Measurements from ENCODE around the gene RNF167. TPM values are rescaled to one million over a fixed set of nuclear protein-coding genes. Genes with fewer than 3 reads are reported as not detected.

RNF167 gene
- polyA plus RNA-seq (2012; ENCODE audit: insufficient read length, low read depth), result 142 TPM

GRCh38 chr17:4939796-4940554 lies at the start of gene RNF167, which contains the start of gene SLC25A11:
TSS of gene RNF167 (plus strand) at chr17:4940268. CDS start at chr17:4940910, 642 bp downstream.
TSS of gene SLC25A11 (minus strand) at chr17:4940046. CDS start at chr17:4939910, 136 bp downstream.
- TF ChIP-seq REST (IDR thresholded peaks at IDR 0.05; ENCODE audit: insufficient read depth in 1 of 2, low read depth in 2 of 2, low read length in 2 of 2) (peak in 1 of 2 experiments; percentile 46; a peak in 1 of 4 replicates), SIN3A (IDR thresholded peaks at IDR 0.05; ENCODE audit: borderline replicate concordance, insufficient read depth, low read length) (peak; percentile 99; the same call in 1 of the 2 replicates), POLR2AphosphoS5 (IDR thresholded peaks at IDR 0.05; ENCODE audit: low read depth, low read length) (peak; percentile 84), FOXP2 (optimal IDR thresholded peaks at IDR 0.05; ENCODE audit: borderline replicate concordance, extremely low read depth, extremely low read length, insufficient read depth) (peak; percentile 85), TAF1 (IDR thresholded peaks at IDR 0.05; ENCODE audit: borderline replicate concordance, insufficient read depth, low read length) (peak; percentile 85; the same call in 1 of the 2 replicates)

- no peak for TF ChIP-seq TAF1 (IDR thresholded peaks at IDR 0.05; ENCODE audit: borderline replicate concordance, insufficient read depth, low read length)
- TF ChIP-seq SIN3A (IDR thresholded peaks at IDR 0.05; ENCODE audit: borderline replicate concordance, insufficient read depth, low read length), result no peak
- TF ChIP-seq POLR2AphosphoS5 (IDR thresholded peaks at IDR 0.05; ENCODE audit: low read depth, low read length), result no peak
- TF ChIP-seq REST (IDR thresholded peaks at IDR 0.05; ENCODE audit: insufficient read depth in 1 of 2, low read depth in 2 of 2, low read length in 2 of 2), result no peak
- no peak for TF ChIP-seq FOXP2 (optimal IDR thresholded peaks at IDR 0.05; ENCODE audit: borderline replicate concordance, extremely low read depth, extremely low read length, insufficient read depth)
These were observed 48.4 kb upstream of the RNF167 start for GRCh38 chr17:4891411-4892410.

- no peak for TF ChIP-seq SIN3A (IDR thresholded peaks at IDR 0.05; ENCODE audit: borderline replicate concordance, insufficient read depth, low read length)
- no peak for TF ChIP-seq FOXP2 (optimal IDR thresholded peaks at IDR 0.05; ENCODE audit: borderline replicate concordance, extremely low read depth, extremely low read length, insufficient read depth)
- TF ChIP-seq TAF1 (IDR thresholded peaks at IDR 0.05; ENCODE audit: borderline replicate concordance, insufficient read depth, low read length), result no peak
- no peak for TF ChIP-seq POLR2AphosphoS5 (IDR thresholded peaks at IDR 0.05; ENCODE audit: low read depth, low read length)
- TF ChIP-seq REST (IDR thresholded peaks at IDR 0.05; ENCODE audit: insufficient read depth in 1 of 2, low read depth in 2 of 2, low read length in 2 of 2), result no peak
These were observed 47.4 kb upstream of the RNF167 start for GRCh38 chr17:4892499-4893221.

DNA sequence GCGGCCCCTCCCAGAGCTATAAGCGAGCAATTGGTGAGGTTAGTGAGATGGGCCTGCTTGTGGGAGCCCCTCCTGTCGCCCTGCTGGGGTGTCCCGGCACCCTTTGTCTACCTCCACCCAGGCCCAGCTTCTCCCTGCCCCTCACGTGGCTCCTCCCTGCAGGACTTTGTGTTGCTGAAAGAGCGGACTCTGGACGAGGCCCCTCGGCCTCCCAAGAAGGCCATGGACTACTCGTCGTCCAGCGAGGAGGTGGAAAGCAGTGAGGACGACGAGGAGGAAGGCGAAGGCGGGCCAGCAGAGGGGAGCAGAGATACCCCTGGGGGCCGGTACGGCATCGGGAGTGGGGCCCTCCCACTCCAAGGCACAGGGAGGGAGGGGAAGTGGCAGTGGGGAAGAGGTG lies 46.8 kb upstream of the RNF167 start:
- TF ChIP-seq REST (IDR thresholded peaks at IDR 0.05; ENCODE audit: insufficient read depth in 1 of 2, low read depth in 2 of 2, low read length in 2 of 2) (no peak), TAF1 (IDR thresholded peaks at IDR 0.05; ENCODE audit: borderline replicate concordance, insufficient read depth, low read length) (no peak), FOXP2 (optimal IDR thresholded peaks at IDR 0.05; ENCODE audit: borderline replicate concordance, extremely low read depth, extremely low read length, insufficient read depth) (no peak), POLR2AphosphoS5 (IDR thresholded peaks at IDR 0.05; ENCODE audit: low read depth, low read length) (no peak), SIN3A (IDR thresholded peaks at IDR 0.05; ENCODE audit: borderline replicate concordance, insufficient read depth, low read length) (no peak)

Measured in PFSK-1 (cell line).